Measurements from ENCODE around the gene GDF10. TPM values are rescaled to one million over a fixed set of nuclear protein-coding genes. Genes with fewer than 3 reads are reported as not detected.
A peak's percentile ranks its signal among the peaks of the same experiment; 100 is the strongest.

The GDF10 gene, protein sequence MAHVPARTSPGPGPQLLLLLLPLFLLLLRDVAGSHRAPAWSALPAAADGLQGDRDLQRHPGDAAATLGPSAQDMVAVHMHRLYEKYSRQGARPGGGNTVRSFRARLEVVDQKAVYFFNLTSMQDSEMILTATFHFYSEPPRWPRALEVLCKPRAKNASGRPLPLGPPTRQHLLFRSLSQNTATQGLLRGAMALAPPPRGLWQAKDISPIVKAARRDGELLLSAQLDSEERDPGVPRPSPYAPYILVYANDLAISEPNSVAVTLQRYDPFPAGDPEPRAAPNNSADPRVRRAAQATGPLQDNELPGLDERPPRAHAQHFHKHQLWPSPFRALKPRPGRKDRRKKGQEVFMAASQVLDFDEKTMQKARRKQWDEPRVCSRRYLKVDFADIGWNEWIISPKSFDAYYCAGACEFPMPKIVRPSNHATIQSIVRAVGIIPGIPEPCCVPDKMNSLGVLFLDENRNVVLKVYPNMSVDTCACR
- total RNA-seq (10 to 100 TPM in 1 of 2 donors, 1 to 10 TPM in 1; 3.8 to 27.5 TPM), polyA plus RNA-seq (under 1 TPM in 1 of 2 donors, not detected in 1; 0.10 TPM)
- long read RNA-seq, donor 1, transcript GDF10-201 (3 exons, 2,458 nt) = major isoform, 18 of 19 reads
- long read RNA-seq, donor 1, partial matches to known transcripts = 1 of 19 reads
- long read RNA-seq, donor 1, other reads (novel, unspliced or antisense) = 0 of 19 reads
- long read RNA-seq, donor 2, transcript GDF10-201 (3 exons, 2,458 nt) = major isoform, 25 of 36 reads
- long read RNA-seq, donor 2, partial matches to known transcripts = 9 of 36 reads
- long read RNA-seq, donor 2, other reads (novel, unspliced or antisense) = 2 of 36 reads

DNA sequence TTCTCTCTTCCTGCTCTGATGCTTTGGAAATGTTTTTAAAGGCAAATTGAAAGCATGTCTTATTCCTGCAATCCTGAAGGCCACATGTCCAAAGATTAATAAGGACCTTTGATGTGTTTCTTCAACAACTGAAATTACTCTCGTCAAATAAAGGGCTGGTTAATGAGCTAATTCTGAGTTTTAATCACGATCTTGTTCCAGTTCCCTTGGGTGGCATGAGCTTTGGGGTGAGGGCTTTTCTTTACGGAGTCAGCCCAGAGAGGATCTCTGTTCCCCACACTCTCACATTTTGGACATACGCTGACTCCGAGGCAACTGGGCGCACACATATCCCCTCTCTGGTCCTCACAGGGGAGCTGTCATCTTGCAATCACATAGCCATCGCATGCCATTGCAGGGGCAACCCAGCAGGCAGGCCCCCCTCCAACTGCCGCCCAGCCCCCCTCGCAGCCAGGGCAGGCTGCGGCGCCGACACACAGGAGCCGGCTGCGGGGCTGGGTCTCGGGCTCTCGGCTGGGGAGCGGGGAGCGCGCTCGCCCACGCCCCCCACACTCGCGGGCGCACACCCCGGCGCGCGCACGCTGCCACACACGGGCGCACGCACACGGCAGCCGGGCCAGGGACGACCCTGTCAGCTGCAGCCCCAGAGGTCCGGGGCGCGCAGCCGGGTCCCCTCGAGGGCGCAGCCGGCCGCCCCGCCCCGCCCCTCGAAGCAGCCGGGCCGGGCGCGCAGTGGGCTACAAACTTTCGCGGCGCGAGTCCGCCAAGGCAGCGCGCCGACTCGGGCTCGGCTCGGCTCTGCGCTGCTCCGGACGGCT lies at the start of gene GDF10:
Gene GDF10 (plus strand): TSS at position 587 of the 818 bp plus-strand sequence. CDS start 455 bp downstream, outside the sequence.
- H3K27me3 ChIP-seq (ENCODE audit: control insufficient read depth in 1 of 2, insufficient read depth in 2 of 2, low read length in 1 of 2) = no peaks in the 10 kb centered on the region
- peak within 1 kb of the TSS; percentile 1 to 47 for H3K4me3 ChIP-seq (ENCODE audit: low read length in 2 of 2)
- WGBS, 2 donors = 5 to 6% methylated on average over 48 to 64 of the region's 64 CpGs
- H3K36me3 ChIP-seq (ENCODE audit: control insufficient read depth in 1 of 2, insufficient read depth in 2 of 2, low read length in 1 of 2) = no peaks in the 10 kb centered on the region
- DNase-seq (no peak), ATAC-seq (ENCODE audit: low FRiP score) (no peak)
- no peak within 1 kb of the TSS for H3K27ac ChIP-seq (ENCODE audit: low read depth in 1 of 2, low read length in 2 of 2)
- intact Hi-C loops (cut with DNase I) = loop anchor here in 1 of 2 donors (10.0 kb wide), 1 partner anchor 135 kb away; no protein-coding TSS in a partner anchor
- no peaks in the 10 kb centered on the region for H3K4me1 ChIP-seq (ENCODE audit: control insufficient read depth in 1 of 2, insufficient read depth in 2 of 2, low read length in 2 of 2)
- H3K9me3 ChIP-seq (ENCODE audit: control insufficient read depth, low read length) = no peaks in the 10 kb centered on the region

DNA sequence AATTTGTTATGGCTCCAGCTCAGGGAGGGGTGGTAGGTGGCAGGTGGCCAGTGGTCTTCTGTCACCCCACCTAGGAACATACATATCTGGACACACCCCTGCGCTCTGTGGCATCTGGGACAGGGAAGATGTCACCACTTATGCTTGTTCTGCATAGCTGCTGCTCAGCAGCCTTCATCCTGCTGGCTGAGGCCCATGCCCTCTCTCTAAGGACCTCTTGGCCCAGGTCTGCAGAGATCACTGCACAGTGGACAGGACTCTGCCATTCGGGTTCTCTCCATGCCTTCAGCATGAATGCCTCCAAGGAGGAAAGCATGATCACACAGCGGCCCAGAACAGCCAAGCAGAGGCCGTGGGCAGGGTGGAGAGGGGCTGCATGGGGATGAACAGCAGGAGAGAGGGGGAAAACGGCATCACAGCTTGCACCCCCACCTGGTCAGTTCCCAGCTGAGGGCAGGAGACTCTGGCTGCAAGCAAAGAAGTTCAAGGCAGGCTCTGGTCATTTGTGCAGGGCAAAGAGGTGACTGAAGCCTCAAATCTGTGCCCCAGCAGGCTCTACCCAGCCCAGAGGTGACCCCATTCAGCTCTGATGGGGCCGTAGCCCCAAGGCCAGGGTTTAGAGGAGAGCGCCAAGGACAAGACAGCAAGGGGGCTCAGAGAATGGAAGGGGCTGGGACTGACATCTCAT lies 47.8 kb upstream of the GDF10 start:
- Histone ChIP-seq H3K4me3 (ENCODE audit: low read length in 2 of 2) (no peak overlapping the region), H3K9me3 (ENCODE audit: control insufficient read depth, low read length) (no peaks in the 10 kb centered on the region), H3K27ac (ENCODE audit: low read depth in 1 of 2, low read length in 2 of 2) (no peak overlapping the region), H3K27me3 (ENCODE audit: control insufficient read depth in 1 of 2, insufficient read depth in 2 of 2, low read length in 1 of 2) (no peaks in the 10 kb centered on the region), H3K36me3 (ENCODE audit: control insufficient read depth in 1 of 2, insufficient read depth in 2 of 2, low read length in 1 of 2) (no peaks in the 10 kb centered on the region), H3K4me1 (ENCODE audit: control insufficient read depth in 1 of 2, insufficient read depth in 2 of 2, low read length in 2 of 2) (no peaks in the 10 kb centered on the region)
- 75 to 77% methylated on average over 7 of the region's 7 CpGs for WGBS, 2 donors
- DNase-seq (no peak), ATAC-seq (ENCODE audit: low FRiP score) (no peak)
- intact Hi-C loops (cut with DNase I) = no loop called here

DNA sequence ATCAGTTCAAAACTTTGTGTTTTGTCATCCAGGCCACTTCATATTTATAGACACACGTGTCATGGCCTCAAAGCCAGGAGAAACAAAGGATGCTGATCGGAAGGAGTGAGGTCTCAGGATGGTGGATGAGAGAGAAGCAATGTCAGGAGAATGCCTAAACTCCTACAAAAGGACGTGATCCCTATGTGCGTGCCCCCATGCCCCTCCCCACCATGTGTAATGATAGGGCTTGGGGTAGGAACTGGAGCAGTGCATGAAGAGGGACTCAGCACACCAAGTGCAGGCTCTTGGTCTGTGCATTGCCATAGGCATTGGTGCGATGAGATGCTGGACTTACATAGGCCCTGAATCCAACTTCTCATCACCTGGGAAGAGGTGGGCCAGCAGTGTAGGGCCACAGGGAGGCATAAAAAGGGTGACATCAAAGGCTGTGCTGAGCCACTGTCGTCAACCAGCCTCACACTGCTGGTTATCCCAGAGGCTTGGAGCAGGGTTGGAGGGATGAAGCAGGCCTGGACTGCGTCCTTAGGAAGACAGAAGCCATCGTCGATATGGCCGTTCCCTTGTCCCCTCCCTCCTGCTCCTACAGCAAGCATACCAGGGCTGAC lies 46.9 kb upstream of the GDF10 start:
- H3K4me1 ChIP-seq (ENCODE audit: control insufficient read depth in 1 of 2, insufficient read depth in 2 of 2, low read length in 2 of 2) = no peaks in the 10 kb centered on the region
- no peak overlapping the region for H3K4me3 ChIP-seq (ENCODE audit: low read length in 2 of 2)
- no peaks in the 10 kb centered on the region for H3K9me3 ChIP-seq (ENCODE audit: control insufficient read depth, low read length)
- H3K27me3 ChIP-seq (ENCODE audit: control insufficient read depth in 1 of 2, insufficient read depth in 2 of 2, low read length in 1 of 2) = no peaks in the 10 kb centered on the region
- 26 to 36% methylated on average over 10 of the region's 10 CpGs for WGBS, 2 donors
- H3K36me3 ChIP-seq (ENCODE audit: control insufficient read depth in 1 of 2, insufficient read depth in 2 of 2, low read length in 1 of 2) = no peaks in the 10 kb centered on the region
- no peak overlapping the region for H3K27ac ChIP-seq (ENCODE audit: low read depth in 1 of 2, low read length in 2 of 2)
- ATAC-seq (ENCODE audit: low FRiP score) (peak; percentile 38), DNase-seq (no peak)
- intact Hi-C loops (cut with DNase I) = no loop called here

DNA sequence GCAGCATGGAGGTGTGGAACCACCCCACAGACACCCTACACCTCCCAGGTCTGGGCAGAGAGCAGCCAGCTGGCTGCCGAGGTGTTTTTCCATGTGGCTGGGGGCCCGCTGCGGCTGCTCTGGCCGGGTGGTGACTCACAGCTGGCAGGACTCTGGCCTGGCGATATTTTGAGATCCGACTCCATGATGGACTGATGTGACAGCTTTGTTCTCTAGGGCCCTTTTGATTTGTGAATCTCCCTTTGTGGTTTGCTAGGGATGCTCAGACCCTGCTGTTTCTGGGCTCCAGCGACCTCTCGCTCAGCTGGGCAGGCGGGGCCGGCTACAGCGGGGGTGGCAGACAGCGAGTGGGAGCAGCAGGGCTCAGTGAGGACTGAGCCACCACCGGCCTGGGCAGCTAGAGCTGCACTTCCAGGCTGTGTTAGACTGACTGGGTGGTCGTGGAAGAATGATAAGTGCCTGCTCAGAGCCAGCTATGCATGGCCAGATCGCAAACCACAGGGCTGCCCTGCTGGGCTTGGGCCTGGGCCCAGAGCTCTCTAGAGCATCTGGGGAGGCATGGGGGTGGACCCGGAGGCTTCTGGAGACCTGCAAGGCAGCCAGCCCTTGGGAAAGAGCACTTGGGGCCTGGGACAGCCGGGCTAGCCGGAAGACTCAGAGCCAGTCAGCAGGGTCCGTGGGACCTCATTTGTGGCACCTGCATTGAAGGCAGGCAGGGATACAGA lies 46.2 kb upstream of the GDF10 start:
- no peak overlapping the region for H3K4me3 ChIP-seq (ENCODE audit: low read length in 2 of 2)
- 8% methylated on average over 19 of the region's 19 CpGs for WGBS, 2 donors
- no peaks in the 10 kb centered on the region for H3K4me1 ChIP-seq (ENCODE audit: control insufficient read depth in 1 of 2, insufficient read depth in 2 of 2, low read length in 2 of 2)
- DNase-seq (peak; percentile 79 to 92), ATAC-seq (ENCODE audit: low FRiP score) (peak; percentile 82)
- H3K9me3 ChIP-seq (ENCODE audit: control insufficient read depth, low read length) = no peaks in the 10 kb centered on the region
- no peaks in the 10 kb centered on the region for H3K27me3 ChIP-seq (ENCODE audit: control insufficient read depth in 1 of 2, insufficient read depth in 2 of 2, low read length in 1 of 2)
- no peaks in the 10 kb centered on the region for H3K36me3 ChIP-seq (ENCODE audit: control insufficient read depth in 1 of 2, insufficient read depth in 2 of 2, low read length in 1 of 2)
- intact Hi-C loops (cut with DNase I) = no loop called here
- H3K27ac ChIP-seq (ENCODE audit: low read depth in 1 of 2, low read length in 2 of 2) = peak overlapping the region in 1 of 2 donors; percentile 9

DNA sequence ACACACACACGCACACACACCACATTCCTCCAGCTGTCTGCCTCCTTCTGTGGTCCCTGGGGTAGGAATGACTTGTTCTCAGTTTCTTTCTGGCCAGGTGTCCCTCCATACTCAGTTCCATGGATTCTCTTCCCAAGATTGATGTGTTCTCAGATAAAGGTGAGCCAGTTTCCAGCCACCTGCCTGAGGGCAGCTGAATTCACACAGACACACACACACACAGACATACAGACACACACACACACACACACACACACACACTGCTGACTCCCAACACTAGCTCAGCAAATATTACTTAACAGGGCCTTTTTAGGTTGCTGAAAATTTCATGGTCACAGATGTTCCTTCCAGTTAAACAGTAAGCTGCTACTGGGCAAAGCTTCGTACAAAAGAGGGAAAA lies 45.4 kb upstream of the GDF10 start:
- Histone ChIP-seq H3K36me3 (ENCODE audit: control insufficient read depth in 1 of 2, insufficient read depth in 2 of 2, low read length in 1 of 2) (no peaks in the 10 kb centered on the region), H3K9me3 (ENCODE audit: control insufficient read depth, low read length) (no peaks in the 10 kb centered on the region), H3K4me3 (ENCODE audit: low read length in 2 of 2) (no peak overlapping the region), H3K4me1 (ENCODE audit: control insufficient read depth in 1 of 2, insufficient read depth in 2 of 2, low read length in 2 of 2) (no peaks in the 10 kb centered on the region), H3K27ac (ENCODE audit: low read depth in 1 of 2, low read length in 2 of 2) (no peak overlapping the region), H3K27me3 (ENCODE audit: control insufficient read depth in 1 of 2, insufficient read depth in 2 of 2, low read length in 1 of 2) (no peaks in the 10 kb centered on the region)
- intact Hi-C loops (cut with DNase I) = loop anchor here in 1 of 2 donors (5.0 kb wide), 1 partner anchor 147 kb away; no protein-coding TSS in a partner anchor
- WGBS, 2 donors = 73 to 83% methylated on average over 2 of the region's 2 CpGs
- DNase-seq (no peak), ATAC-seq (ENCODE audit: low FRiP score) (no peak)

DNA sequence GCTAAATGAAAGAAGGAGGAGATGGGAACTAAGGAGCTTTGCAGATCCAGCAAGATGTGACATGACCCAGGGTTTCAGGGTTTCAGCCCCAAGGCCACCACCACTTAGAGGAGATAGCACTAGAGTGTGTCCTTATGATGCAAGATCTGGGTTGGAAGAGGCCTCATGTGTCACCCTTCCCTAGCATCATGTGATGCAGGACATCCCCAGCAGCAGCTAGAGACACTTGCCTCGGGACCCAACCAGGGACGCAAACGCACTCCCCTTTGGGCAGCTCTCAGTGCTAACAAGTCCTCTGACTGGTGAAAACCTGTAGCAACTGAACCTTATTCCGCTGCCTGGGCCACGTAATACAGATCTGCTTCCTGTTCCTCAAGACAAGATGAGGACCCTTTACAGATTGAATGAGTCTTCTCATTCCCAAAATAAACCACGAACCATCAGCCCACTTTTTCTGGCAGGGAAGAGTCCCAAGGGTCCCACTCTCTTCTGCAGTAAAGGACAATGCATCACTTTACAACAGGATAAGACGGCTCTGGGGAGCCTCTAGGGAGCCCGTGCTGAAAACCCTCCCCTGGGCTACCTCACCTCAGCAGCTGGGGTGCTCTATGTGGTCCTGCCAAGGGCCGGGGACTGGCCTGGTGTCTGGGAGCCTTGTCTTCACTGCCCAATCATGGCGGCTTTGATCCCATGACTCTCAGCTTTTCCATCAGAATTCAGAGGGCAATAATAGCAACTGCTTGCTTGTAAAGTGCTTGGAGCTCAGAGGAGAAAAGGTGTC lies 44.8 kb upstream of the GDF10 start:
- 78 to 82% methylated on average over 10 of the region's 10 CpGs for WGBS, 2 donors
- Histone ChIP-seq H3K4me1 (ENCODE audit: control insufficient read depth in 1 of 2, insufficient read depth in 2 of 2, low read length in 2 of 2) (no peaks in the 10 kb centered on the region), H3K9me3 (ENCODE audit: control insufficient read depth, low read length) (no peaks in the 10 kb centered on the region), H3K36me3 (ENCODE audit: control insufficient read depth in 1 of 2, insufficient read depth in 2 of 2, low read length in 1 of 2) (no peaks in the 10 kb centered on the region), H3K27ac (ENCODE audit: low read depth in 1 of 2, low read length in 2 of 2) (no peak overlapping the region), H3K27me3 (ENCODE audit: control insufficient read depth in 1 of 2, insufficient read depth in 2 of 2, low read length in 1 of 2) (no peaks in the 10 kb centered on the region), H3K4me3 (ENCODE audit: low read length in 2 of 2) (no peak overlapping the region)
- intact Hi-C loops (cut with DNase I) = loop anchor here in 1 of 2 donors (5.0 kb wide), 1 partner anchor 148 kb away; no protein-coding TSS in a partner anchor
- DNase-seq (no peak), ATAC-seq (ENCODE audit: low FRiP score) (no peak)

DNA sequence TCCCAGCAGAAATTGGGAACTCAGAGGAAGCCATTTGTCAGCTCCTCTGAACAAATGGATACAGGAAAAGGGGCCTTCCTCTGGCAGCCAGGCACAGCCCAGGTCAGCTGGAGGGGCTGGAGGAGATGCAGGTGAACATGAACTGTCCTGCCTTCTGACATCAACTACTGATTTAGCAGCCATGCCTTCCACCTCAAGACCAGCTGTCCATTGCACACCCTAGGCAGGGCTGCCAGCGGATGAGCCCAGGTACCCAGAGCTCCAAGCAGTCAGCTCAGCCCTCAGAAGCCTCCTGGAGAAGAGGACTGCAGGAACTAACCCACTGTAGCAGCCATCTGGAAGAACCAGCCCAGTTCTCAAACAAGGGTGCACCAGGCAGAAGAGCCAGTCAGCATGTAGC lies 44.1 kb upstream of the GDF10 start:
- H3K27ac ChIP-seq (ENCODE audit: low read depth in 1 of 2, low read length in 2 of 2) = no peak overlapping the region
- intact Hi-C loops (cut with DNase I) = loop anchor here in 1 of 2 donors (5.0 kb wide), 1 partner anchor 149 kb away; no protein-coding TSS in a partner anchor
- H3K9me3 ChIP-seq (ENCODE audit: control insufficient read depth, low read length) = no peaks in the 10 kb centered on the region
- no peaks in the 10 kb centered on the region for H3K36me3 ChIP-seq (ENCODE audit: control insufficient read depth in 1 of 2, insufficient read depth in 2 of 2, low read length in 1 of 2)
- ATAC-seq (ENCODE audit: low FRiP score) = no peak
- no peaks in the 10 kb centered on the region for H3K4me1 ChIP-seq (ENCODE audit: control insufficient read depth in 1 of 2, insufficient read depth in 2 of 2, low read length in 2 of 2)
- no peaks in the 10 kb centered on the region for H3K27me3 ChIP-seq (ENCODE audit: control insufficient read depth in 1 of 2, insufficient read depth in 2 of 2, low read length in 1 of 2)
- DNase-seq = no peak
- WGBS, 2 donors = 99 to 100% methylated on average over 1 of the region's 1 CpG
- H3K4me3 ChIP-seq (ENCODE audit: low read length in 2 of 2) = no peak overlapping the region
